Type B pancreatic cell (in vitro differentiated cells): ENCODE results near the gene PRKCE. TPM values are rescaled to one million over a fixed set of nuclear protein-coding genes. Genes with fewer than 3 reads are reported as not detected.

Experiments
- DNase-seq: peaks from one replicate; pipeline ENCODE4 v3.0.0; 2021; ENCODE audit warnings: mixed read lengths; ENCODE audit not compliant: unreplicated experiment; ENCODE audit errors: extremely low spot score
- H3K27ac Mint-ChIP-seq: 2 replicates; pipeline ENCODE4 v1.8.0; 2021; ENCODE audit warnings: mild to moderate bottlenecking, mixed read lengths
- H3K27me3 Mint-ChIP-seq: 2 replicates; pipeline ENCODE4 v1.8.0; 2021; ENCODE audit warnings: mixed read lengths
- H3K36me3 Mint-ChIP-seq: 2 replicates; pipeline ENCODE4 v1.8.0; 2021; ENCODE audit warnings: mixed read lengths
- H3K4me1 Mint-ChIP-seq: one replicate; pipeline ENCODE4 v1.8.0; 2021; ENCODE audit warnings: mixed read lengths; ENCODE audit not compliant: unreplicated experiment
- H3K4me3 Mint-ChIP-seq: 2 replicates; pipeline ENCODE4 v1.8.0; 2021; ENCODE audit warnings: mild to moderate bottlenecking, mixed read lengths
- H3K9me3 Mint-ChIP-seq: 2 replicates; pipeline ENCODE4 v1.8.0; 2021; ENCODE audit warnings: mixed read lengths
- CTCF ChIP-seq: fragments of 200-600 bp; sonication (generic); conservative IDR thresholded peaks from 2 replicates; pipeline ENCODE4 v1.5.0; 2021; ENCODE audit warnings: antibody characterized with exemption, mild to moderate bottlenecking
- total RNA-seq: library from RNA; stranded (reverse); gene quantifications from 2 replicates; pipeline ENCODE4 v1.2.1, GENCODE V29; 2021; ENCODE audit warnings: low replicate concordance

PRKCE gene
- total RNA-seq, 1 donor from 2014 or later: 21.2 TPM

DNA sequence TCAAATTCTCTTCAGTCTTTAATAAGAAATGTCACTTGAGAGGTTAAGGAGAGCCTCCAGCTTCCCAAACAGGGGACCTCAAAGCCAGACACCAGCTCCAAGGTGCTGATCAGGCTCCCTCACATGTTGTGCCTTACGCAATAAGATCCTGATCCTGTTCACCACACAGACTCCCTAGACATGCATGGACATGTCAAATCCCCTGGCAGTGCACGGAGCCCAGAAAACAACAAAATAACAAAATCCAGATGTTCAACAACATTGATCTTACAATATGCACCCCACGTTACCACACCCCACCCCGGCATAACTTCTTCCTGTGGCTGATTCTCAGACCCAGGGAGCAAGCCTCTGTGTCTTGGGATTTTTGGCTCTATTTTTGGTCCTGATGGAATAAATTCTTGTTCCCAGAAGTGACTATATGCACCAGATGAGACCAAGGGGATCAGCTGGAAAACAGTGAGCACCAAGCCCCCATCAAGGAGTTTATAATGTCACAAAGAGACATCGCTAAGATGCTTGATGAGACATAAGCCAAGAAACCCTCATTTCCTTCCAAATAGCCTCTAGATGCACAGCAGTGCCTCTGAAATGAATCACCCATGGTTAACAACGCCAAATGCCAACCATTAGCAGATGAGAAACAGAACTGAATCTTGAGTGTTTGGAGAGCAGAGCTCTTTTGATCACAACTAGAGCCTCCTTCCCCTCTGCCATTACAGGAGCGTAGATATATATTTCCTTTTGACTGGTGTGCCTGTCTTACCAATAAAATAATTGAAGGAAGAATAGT is 198.2 kb downstream of the PRKCE start:
- no peak for TF ChIP-seq CTCF
- H3K4me1 Mint-ChIP-seq: peaks cover 32% of the 10 kb centered on the region
- no peaks in the 10 kb centered on the region for H3K9me3 Mint-ChIP-seq

DNA sequence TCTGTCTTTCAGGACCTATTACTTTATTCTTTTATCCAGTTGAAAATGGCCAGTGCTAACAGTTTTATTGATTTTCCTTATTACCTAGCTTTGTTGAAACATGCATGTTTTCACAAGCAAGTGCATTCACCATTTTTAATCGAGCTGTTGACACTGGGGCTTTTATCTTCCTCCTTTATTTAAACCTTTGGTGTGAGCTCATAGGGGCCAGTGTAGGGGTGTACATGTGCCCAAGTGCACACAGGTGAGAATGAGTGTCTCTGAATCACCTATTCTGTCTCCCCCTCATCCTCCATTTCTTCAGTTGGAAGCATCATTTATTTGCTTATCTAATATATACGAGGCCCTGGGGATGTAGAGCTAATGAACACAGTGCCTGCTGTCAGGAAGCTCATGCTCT is 199.1 kb downstream of the PRKCE start:
- DNase-seq: no peak
- TF ChIP-seq CTCF: no peak
- H3K36me3 Mint-ChIP-seq: peaks cover 22% of the 10 kb centered on the region
- H3K4me1 Mint-ChIP-seq: peaks cover 40% of the 10 kb centered on the region
- no peaks in the 10 kb centered on the region for H3K27me3 Mint-ChIP-seq
- H3K27ac Mint-ChIP-seq: no peak overlapping the region
- no peaks in the 10 kb centered on the region for H3K9me3 Mint-ChIP-seq
- no peak overlapping the region for H3K4me3 Mint-ChIP-seq

More for the DNA sequence above, 198.2 kb downstream of the PRKCE start:
- no peak for DNase-seq
- H3K27me3 Mint-ChIP-seq: no peaks in the 10 kb centered on the region
- no peak overlapping the region for H3K27ac Mint-ChIP-seq
- H3K36me3 Mint-ChIP-seq: peaks cover 22% of the 10 kb centered on the region
- no peak overlapping the region for H3K4me3 Mint-ChIP-seq

DNA sequence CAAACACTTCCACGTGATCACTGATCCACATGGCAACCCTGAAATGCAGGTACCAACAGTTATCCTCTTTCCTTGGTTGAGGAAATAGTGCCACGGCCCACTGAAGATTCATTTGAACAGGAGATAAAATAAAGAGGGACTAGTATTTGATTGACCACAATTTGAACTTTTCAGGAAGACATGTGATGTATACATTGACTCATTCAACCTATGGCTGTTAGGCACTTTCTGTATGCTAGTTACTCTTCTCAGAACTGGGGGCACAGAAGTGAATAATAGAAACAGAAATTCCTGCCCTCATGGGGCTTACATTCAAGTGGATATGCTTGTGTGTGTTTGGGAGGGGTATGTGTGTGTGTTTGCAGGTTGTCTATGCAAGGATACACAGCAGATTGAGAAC is 199.6 kb downstream of the PRKCE start:
- Mint-ChIP-seq H3K27me3 (no peaks in the 10 kb centered on the region), H3K36me3 (peaks cover 22% of the 10 kb centered on the region), H3K9me3 (no peaks in the 10 kb centered on the region), H3K27ac (no peak overlapping the region), H3K4me3 (peak overlapping the region; percentile 18), H3K4me1 (peaks cover 40% of the 10 kb centered on the region)
- no peak for DNase-seq
- no peak for TF ChIP-seq CTCF

- Mint-ChIP-seq H3K27ac (no peak overlapping the region), H3K4me3 (no peak overlapping the region), H3K4me1 (peaks cover 40% of the 10 kb centered on the region), H3K27me3 (no peaks in the 10 kb centered on the region), H3K36me3 (peaks cover 19% of the 10 kb centered on the region), H3K9me3 (no peaks in the 10 kb centered on the region)
- TF ChIP-seq CTCF: no peak
- DNase-seq: no peak
Measured at GRCh38 chr2:45851576-45852304, 200.3 kb downstream of the PRKCE start.

DNA sequence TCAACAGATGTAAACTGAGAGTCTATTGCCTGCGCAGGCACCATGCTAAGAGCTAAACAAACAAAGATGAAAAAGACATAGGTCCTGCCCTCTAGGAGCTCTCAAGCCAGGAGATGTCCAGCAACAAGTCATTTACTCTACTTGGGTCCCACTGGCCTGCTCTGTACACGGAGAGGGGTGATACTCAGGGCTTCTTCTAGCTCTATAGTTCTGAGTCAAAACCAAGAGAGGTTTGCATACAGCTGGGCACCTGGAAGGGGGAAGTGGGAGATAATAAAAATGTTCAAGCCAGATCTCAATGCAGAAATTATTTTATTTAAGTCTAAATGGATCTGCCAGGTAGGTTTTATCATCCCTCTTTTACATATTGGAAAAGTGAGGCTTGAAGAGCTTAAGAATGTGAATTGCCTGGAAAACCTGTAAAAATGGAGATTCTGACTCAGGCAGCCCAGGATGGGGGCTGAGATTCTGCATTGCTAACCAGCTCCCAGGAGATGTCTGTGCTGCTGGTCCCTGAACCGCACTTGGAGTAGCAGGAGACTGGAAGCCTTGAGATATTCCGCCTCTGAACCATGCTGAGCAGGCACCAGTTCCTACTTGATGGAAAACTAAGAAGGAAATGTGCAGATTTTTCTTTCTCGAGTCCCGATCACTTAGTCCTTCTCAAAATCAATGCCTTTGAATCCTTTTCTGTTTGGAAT is 201.1 kb downstream of the PRKCE start:
- Mint-ChIP-seq H3K36me3 (peaks cover 18% of the 10 kb centered on the region), H3K27me3 (no peaks in the 10 kb centered on the region), H3K27ac (no peak overlapping the region), H3K4me1 (peaks cover 40% of the 10 kb centered on the region), H3K4me3 (no peak overlapping the region), H3K9me3 (no peaks in the 10 kb centered on the region)
- no peak for TF ChIP-seq CTCF
- no peak for DNase-seq
